Middle frontal gyrus (tissue), 1 donor: ENCODE results near the gene CCNO.

ENCODE experiments used
- DNase-seq: peaks from one replicate; pipeline ENCODE4 v3.0.0-alpha.2; 2015; ENCODE audit warnings: low spot score; ENCODE audit errors: extremely low spot score

CCNO gene

DNA sequence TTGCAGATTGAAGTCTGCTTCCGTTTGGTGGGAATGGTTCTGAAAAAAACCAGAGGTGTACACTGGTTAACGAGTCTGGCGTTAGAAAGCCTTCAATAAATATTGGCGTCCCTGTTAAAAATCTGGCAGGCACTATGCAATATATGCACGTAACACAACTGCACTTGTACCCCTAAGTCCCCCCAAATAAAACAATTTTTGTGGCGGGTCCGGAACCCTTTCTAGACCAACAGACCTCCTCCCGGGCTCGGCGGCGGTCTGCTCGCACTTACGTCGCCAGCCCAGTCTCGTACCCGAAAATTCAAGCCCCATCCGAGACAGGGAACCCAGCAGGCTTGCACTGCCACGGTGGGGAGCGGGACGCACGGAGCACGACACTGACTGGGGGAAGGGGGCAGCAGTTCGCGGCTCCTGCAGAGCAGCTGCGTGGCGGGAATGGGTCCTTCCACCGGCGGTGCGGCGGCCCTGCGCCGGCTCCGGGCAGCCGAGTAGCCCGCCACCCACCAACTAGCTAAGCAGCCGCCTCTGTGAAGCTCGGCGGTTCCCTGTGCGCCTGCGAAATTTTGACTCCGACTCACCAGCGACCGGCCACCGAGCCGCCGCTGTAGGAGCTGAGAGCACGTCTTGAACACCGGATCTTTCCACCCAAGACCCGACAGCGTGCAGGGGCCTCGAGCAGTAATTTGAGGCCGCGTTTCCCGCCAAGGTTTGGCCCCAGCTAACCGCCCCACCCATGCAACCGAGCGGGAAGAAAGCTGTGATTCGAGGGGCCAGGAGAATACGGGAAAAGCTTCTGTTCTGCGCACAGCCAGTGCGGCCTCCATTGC, 10.2 kb downstream of the CCNO start:
- no peak for DNase-seq

- DNase-seq = no peak
Measured at GRCh38 chr5:55222092-55222984, 11.1 kb downstream of the CCNO start.

DNA sequence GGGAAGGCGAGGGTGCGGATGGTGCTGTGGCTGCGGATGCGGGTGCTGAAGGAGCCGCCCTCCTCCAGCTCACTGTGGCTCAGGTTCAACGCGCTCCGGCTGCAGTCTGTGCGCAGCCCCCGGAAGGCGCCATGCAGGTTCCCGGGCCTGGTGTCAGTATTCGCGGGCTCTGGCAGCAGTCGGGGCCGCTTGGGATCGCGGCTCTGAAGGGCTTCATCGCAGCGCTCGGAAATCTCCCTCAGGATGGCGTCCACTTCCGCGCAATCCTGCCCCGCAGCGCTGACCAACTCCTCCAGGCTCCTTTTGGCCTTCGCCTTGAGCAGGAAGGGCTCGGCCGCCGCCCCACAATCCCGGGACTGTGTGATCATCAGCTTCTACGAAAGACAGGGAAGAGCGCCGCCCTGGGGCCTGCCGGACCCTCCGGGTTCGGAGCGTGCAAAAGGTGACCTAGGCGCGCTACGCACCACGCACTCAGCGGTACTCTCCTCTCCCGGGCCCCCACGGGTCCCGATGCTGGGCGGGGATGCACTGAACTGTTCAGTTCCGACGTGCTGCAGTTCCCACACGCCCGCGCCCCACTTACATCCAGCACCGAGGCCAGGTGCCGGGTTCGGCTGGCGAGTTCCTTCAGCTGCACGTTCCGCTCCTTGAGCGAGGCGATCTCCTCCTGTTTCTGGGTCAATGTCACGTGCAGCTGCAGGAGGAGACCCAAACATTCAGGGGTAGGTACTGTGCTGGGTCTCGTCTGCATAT, 12.8 kb downstream of the CCNO start:
- no peak for DNase-seq

- DNase-seq = no peak
Measured at GRCh38 chr5:55219770-55220169, 13.6 kb downstream of the CCNO start.

DNA sequence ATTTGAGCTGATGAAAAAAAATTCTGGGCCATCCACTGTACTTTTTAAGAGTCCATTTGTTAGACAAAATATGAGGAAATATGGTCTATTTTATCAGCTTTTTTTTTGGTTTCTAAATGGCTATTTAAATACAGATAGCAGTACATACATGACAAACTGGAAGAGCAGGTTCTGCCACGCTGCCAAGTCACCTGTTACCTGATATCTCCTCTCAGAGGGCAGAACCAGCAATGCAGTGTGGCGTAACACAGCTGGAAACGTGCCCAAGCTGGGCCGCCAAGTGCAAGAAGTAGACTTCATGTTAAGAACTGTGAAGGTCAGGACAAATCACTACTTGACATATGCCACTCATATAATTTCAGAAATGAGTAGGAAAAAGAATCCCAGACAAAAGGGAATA, 14.4 kb downstream of the CCNO start:
- DNase-seq = no peak

DNA sequence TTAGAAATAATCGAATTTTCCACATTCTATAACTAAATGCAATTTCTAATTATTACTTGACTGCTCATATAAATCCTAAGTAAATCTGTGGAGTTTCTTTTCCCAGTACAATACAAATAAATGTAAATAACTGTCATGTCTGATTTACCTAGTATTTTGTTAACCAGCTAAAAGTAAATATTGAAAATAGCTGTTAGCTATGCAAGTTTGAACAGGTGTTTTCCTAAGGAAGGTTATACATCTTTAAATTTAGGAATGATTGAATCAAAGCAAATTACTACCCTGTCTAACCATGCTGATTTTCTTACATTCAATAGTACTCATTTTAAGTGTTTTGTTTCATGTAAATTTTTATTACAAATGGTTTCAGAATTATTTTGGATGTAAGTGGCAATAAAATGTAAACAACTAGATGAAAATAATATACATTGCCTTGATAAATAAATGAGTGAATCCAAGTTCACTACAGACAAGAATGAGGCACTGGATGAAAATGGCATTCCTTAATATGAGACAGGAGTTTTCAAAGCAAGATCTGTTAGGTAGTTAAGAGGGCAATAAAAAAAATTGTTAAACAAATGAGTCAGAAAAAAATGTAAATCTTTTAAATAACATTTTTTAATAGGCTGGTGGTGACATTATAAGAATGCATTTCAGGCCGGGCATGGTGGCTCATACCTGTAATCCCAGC, 22.1 kb downstream of the CCNO start:
- DNase-seq = no peak

- DNase-seq = no peak
Measured at GRCh38 chr5:55205001-55205400, 28.4 kb downstream of the CCNO start.

DNA sequence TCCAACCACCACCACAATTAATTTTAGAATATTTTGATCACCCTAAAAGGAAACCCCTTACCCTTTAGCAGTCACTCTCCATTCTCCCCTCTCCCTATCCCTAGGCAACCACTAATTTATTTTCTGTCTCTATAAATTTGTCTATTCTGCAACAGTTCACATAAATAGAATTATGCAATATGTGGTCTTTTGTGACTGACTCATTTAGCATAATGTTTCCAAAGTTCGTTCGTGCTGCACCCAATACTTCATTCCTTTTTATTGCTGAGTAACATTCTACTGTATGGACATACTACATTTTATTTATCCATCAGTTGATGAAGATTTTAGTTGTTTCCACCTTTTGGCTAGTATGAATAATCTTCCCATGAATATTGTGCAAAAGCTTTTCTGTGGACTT, 42.2 kb downstream of the CCNO start:
- DNase-seq = no peak

DNA sequence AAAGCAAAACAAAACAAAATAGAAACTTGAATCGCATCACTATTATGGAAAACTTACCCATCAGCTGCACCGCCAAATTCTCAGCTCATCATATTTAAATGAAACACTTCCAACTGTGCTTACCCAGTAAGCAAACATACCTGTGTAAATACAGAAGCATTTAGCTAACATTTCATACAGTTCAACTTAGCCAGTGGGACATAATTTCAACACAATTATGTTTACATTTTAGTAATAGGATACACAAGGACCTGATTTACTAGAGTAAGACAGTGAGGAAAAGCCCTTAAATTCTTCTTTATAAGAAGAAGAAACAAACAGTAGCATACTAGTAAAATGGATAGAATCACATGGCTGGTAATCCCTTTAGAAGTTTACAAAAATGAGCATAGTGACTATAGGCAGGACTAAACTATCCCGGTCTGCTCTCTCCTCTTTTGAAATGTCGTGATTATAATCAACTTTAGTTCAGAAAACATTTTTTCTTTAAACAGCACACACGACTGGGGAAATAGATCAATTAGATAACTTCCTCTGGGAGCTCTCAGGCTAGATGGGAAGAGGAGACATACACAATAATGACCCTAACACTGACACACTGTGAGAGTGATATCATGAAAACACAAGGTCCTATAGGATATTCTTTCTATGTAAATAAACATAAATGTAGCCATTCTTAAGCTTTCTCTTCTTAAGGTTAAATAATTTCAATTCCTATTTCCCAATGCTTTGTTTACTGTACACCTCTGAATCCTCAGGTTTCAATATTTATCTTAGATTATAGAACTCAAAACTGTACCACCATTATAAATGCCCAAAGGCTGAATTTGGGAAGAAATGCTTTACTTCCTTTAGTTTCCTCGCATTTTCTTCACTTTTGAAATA, 44.5 kb downstream of the CCNO start:
- DNase-seq = no peak

- no peak for DNase-seq
Measured at GRCh38 chr5:55187370-55187769, 46.0 kb downstream of the CCNO start.
